Activated B cell treated with CpG ODN at 0.5 μM for 24 hours (primary cell): ENCODE data around the gene CFAP69. TPM values are rescaled to one million over a fixed set of nuclear protein-coding genes. Genes with fewer than 3 reads are reported as not detected.

Experiments used
- ATAC-seq: fragments of 200-7000 bp; cut with Tn5 transposase; one replicate; pipeline ENCODE4 v1.10.0; 2021; ENCODE audit warnings: low read depth, mild to moderate bottlenecking, moderate library complexity
- CTCF ChIA-PET: fragments of 350-600 bp; sonication (Branson Sonifier 250); formaldehyde crosslinking; loops from one replicate; lab custom pipeline; 2021; ENCODE audit warnings: antibody characterized with exemption; lab: Charles Lee
- POLR2A ChIA-PET: fragments of 350-600 bp; sonication (Branson Sonifier 250); formaldehyde crosslinking; loops from one replicate; lab custom pipeline; 2021; ENCODE audit warnings: antibody characterized with exemption; lab: Charles Lee
- DNase-seq: peaks from one replicate; pipeline ENCODE4 v3.0.0; 2022
- H3K27ac Mint-ChIP-seq: one replicate; pipeline ENCODE4 v1.8.0; 2020; ENCODE audit warnings: mixed read lengths
- H3K27me3 Mint-ChIP-seq: one replicate; pipeline ENCODE4 v1.8.0; 2021; ENCODE audit warnings: mixed read lengths
- H3K36me3 Mint-ChIP-seq: one replicate; pipeline ENCODE4 v1.8.0; 2021; ENCODE audit warnings: low read depth, mixed read lengths
- H3K4me1 Mint-ChIP-seq: one replicate; pipeline ENCODE4 v1.8.0; 2021; ENCODE audit warnings: mixed read lengths
- H3K4me3 Mint-ChIP-seq: one replicate; pipeline ENCODE4 v1.8.0; 2020; ENCODE audit warnings: mild to moderate bottlenecking, mixed read lengths
- H3K9me3 Mint-ChIP-seq: one replicate; pipeline ENCODE4 v1.8.0; 2020; ENCODE audit warnings: mixed read lengths
- intact Hi-C: fragments of 100-400 bp; cut with micrococcal nuclease; formaldehyde crosslinking; loops from one replicate; pipeline ENCODE4 v1.15.1; 2024
- total RNA-seq: library from RNA; stranded (reverse); gene quantifications from 2 replicates; pipeline ENCODE4 v1.2.3, GENCODE V29; 2022
- TF ChIP-seq, protein P1 (sequence below): fragments of 200-600 bp; IDR thresholded peaks from one replicate; pipeline ENCODE4 v1.8.0; 2022; ENCODE audit warnings: antibody characterized with exemption, mild to moderate bottlenecking

CFAP69 gene, protein sequence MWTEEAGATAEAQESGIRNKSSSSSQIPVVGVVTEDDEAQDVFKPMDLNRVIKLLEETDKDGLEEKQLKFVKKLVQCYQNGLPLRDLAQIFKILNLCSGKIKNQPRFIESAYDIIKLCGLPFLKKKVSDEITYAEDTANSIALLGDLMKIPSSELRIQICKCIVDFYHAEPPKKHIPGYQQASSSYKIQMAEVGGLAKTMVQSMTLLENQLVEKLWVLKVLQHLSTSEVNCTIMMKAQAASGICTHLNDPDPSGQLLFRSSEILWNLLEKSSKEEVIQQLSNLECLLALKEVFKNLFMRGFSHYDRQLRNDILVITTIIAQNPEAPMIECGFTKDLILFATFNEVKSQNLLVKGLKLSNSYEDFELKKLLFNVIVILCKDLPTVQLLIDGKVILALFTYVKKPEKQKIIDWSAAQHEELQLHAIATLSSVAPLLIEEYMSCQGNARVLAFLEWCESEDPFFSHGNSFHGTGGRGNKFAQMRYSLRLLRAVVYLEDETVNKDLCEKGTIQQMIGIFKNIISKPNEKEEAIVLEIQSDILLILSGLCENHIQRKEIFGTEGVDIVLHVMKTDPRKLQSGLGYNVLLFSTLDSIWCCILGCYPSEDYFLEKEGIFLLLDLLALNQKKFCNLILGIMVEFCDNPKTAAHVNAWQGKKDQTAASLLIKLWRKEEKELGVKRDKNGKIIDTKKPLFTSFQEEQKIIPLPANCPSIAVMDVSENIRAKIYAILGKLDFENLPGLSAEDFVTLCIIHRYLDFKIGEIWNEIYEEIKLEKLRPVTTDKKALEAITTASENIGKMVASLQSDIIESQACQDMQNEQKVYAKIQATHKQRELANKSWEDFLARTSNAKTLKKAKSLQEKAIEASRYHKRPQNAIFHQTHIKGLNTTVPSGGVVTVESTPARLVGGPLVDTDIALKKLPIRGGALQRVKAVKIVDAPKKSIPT
- total RNA-seq = 0.62 TPM in 1 of 2 replicates, not detected in the other

DNA sequence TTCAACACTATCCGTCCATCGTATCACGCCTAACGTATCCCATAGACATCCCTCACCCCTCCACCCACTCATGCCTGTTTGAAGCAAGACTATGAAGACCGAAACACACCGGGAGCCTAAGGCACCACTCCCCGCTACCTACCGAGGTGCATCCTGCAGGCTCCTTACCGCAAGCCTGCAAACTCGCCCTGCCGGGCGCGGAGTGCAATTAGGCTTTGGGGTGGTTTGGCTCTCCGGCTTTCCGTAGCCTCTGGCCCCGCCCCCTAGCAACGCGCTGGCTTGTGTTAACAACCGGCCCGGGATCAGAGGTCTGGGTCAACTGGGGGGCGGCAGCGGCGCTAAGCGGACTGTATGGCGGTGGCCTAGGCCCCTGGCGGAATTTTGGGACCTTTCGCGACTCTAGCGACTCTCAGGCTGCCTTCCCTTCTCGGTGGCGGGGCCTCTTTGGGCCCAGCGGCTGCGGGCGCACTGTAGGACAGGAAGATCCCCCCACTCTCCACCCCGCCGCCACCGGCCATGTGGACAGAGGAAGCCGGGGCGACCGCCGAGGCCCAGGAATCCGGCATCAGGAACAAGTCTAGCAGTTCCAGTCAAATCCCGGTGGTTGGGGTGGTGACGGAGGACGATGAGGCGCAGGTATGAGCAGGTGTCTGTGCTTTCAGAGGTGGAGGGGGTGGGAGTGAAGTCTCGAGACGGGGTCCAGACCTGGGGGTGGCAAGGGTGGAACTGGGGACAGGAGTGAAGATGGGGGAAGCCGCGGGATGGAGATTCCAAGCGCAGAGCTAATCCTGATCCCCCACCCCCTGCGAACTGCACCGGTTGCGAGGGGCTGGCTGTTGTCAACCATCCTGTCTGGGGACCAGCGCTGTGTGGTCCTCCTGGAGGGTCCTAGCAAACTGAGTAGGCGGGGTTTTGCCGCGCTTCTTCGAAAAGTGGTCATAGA lies at the start of gene CFAP69:
TSS of gene CFAP69 (plus strand) at position 266 of the 943 bp plus-strand sequence. CDS start at position 517, 251 bp downstream.
- peaks cover 37% of the 10 kb centered on the region for H3K27me3 Mint-ChIP-seq
- peaks cover 29% of the 10 kb centered on the region for H3K4me1 Mint-ChIP-seq
- DNase-seq = peak; percentile 82
- peak within 1 kb of the TSS; percentile 3 for H3K27ac Mint-ChIP-seq
- peaks cover 2% of the 10 kb centered on the region for H3K36me3 Mint-ChIP-seq
- POLR2A ChIA-PET = no interaction called here
- peak; percentile 89 for ATAC-seq
- CTCF ChIA-PET = interaction anchor here (1.0 kb wide), 1 partner anchor 18 kb away, joined by 3 read pairs; no protein-coding TSS in a partner anchor
- H3K9me3 Mint-ChIP-seq = no peaks in the 10 kb centered on the region
- TF ChIP-seq, protein P1, sequence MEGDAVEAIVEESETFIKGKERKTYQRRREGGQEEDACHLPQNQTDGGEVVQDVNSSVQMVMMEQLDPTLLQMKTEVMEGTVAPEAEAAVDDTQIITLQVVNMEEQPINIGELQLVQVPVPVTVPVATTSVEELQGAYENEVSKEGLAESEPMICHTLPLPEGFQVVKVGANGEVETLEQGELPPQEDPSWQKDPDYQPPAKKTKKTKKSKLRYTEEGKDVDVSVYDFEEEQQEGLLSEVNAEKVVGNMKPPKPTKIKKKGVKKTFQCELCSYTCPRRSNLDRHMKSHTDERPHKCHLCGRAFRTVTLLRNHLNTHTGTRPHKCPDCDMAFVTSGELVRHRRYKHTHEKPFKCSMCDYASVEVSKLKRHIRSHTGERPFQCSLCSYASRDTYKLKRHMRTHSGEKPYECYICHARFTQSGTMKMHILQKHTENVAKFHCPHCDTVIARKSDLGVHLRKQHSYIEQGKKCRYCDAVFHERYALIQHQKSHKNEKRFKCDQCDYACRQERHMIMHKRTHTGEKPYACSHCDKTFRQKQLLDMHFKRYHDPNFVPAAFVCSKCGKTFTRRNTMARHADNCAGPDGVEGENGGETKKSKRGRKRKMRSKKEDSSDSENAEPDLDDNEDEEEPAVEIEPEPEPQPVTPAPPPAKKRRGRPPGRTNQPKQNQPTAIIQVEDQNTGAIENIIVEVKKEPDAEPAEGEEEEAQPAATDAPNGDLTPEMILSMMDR = no peak
- H3K4me3 Mint-ChIP-seq = peak within 1 kb of the TSS; percentile 87
- intact Hi-C loops = loop anchor here (1.0 to 10.0 kb wide), 6 partner anchors 66 to 1020 kb away; partner anchors contain the start of genes CDK14, CLDN12, FZD1 and GTPBP10

DNA sequence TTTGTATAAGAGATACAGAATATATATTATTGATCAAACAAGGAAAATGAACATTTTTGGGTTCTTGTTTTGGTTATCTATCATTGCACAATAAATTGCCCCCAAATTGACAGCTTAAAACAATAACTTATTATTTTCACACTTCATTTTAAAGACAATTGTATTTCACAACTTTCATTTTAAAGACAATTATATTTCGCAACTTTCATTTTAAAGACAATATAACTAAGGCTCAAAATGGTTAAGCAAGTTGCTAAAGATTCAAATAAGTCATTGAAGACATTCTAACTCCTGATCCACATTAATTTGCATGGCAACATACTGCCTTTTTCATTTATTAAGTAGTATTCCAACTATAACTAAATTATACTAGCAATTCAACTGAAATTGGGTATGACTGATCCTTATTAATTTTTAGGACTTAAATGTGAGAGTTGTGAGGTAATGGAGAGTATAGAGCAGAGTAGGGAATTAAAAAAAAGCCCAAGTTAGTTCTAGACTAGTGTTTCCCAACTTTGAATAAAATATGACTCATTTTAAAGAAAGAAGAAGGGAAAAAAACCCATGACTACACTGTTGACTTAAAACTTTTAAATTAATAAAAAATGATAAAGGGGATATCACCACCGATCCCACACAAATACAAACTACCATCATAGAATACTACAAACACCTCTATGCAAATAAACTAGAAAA lies 43.3 kb upstream of the CFAP69 start:
- TF ChIP-seq, protein P1 = no peak
- Mint-ChIP-seq H3K4me1 (no peaks in the 10 kb centered on the region), H3K36me3 (no peaks in the 10 kb centered on the region), H3K27me3 (no peaks in the 10 kb centered on the region), H3K27ac (no peak overlapping the region), H3K4me3 (no peak overlapping the region), H3K9me3 (no peaks in the 10 kb centered on the region)
- POLR2A ChIA-PET = no interaction called here
- DNase-seq (no peak), ATAC-seq (no peak)
- intact Hi-C loops = no loop called here
- CTCF ChIA-PET = no interaction called here

DNA sequence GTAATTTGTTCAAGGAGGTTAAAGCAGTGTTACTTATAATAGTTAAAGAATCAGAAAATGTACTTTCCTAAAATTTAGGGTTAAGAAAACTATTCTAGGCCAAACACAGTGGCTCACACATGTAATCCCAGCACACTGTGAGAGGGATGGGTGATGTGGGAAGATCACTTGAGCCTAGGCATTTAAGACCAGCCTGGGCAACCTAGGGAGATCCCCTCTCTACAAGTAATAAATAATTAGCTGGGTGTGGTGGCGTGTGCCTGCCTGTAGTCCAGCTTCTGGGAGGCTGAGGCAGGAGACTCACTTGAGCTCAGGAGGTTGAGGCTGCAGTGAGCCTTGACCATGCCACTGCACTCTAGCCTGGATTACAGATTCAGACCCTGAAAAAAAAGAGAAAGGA lies 37.0 kb upstream of the CFAP69 start:
- intact Hi-C loops = no loop called here
- no peak for DNase-seq
- ChIA-PET CTCF (no interaction called here), POLR2A (no interaction called here)
- H3K4me3 Mint-ChIP-seq = no peak overlapping the region
- H3K27me3 Mint-ChIP-seq = peaks cover 12% of the 10 kb centered on the region
- H3K4me1 Mint-ChIP-seq = peaks cover 7% of the 10 kb centered on the region
- no peak overlapping the region for H3K27ac Mint-ChIP-seq
- H3K36me3 Mint-ChIP-seq = no peaks in the 10 kb centered on the region
- no peak for ATAC-seq
- H3K9me3 Mint-ChIP-seq = no peaks in the 10 kb centered on the region
- TF ChIP-seq, protein P1 = no peak

DNA sequence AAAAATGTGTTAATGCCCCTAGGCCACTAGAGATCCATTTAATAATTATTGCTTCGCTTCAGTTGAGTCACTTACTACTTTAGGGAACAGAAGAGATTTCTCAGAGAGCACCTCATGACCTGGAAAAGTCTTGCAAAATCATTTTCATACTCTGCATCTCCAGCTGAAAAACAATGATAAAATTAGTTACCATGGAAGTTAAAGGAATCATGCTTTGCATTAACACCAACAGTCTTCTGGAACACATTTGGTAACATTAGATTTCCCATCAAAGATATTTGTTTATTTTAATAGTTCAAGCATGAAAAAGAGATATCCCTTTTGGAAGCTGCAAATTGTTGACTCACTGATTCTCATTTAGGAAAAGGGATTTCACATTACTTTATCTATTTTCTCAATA lies 35.2 kb upstream of the CFAP69 start:
- no peak overlapping the region for H3K27ac Mint-ChIP-seq
- ATAC-seq = no peak

More for the DNA sequence above, 35.2 kb upstream of the CFAP69 start:
- TF ChIP-seq, protein P1 = no peak
- no peak overlapping the region for H3K4me3 Mint-ChIP-seq
- intact Hi-C loops = no loop called here
- CTCF ChIA-PET = no interaction called here
- H3K27me3 Mint-ChIP-seq = peaks cover 12% of the 10 kb centered on the region
- POLR2A ChIA-PET = no interaction called here
- H3K36me3 Mint-ChIP-seq = no peaks in the 10 kb centered on the region
- no peaks in the 10 kb centered on the region for H3K9me3 Mint-ChIP-seq
- peaks cover 7% of the 10 kb centered on the region for H3K4me1 Mint-ChIP-seq
- no peak for DNase-seq
